H1 (cell line): ENCODE data around the gene RMDN3. TPM values are rescaled to one million over a fixed set of nuclear protein-coding genes. Genes with fewer than 3 reads are reported as not detected.

Source experiments
- CTCF ChIA-PET: fragments of 300-600 bp; sonication (Branson Sonifier 250); formaldehyde crosslinking; loops from one replicate; lab custom pipeline; 2021; ENCODE audit not compliant: partially characterized antibody; lab: Charles Lee
- POLR2A ChIA-PET: fragments of 300-600 bp; sonication (Branson Sonifier 250); formaldehyde crosslinking; loops from one replicate; lab custom pipeline; 2021; ENCODE audit warnings: inconsistent platforms; ENCODE audit not compliant: partially characterized antibody; lab: Charles Lee
- DNase-seq, 2 experiments: peaks; one replicate each; pipeline versions ENCODE4 v3.0.0 to v3.0.0-alpha.2; 2010 to 2022; ENCODE audit warnings: low spot score in 2 of 2, low read depth in 1 of 2, mixed read lengths in 1 of 2
- FAIRE-seq: peaks from 2 replicates; lab custom pipeline; 2011; peaks lifted over from hg19 to GRCh38; lab: Jason Lieb, UNC
- H2AFZ ChIP-seq: 2 replicates; pipeline ENCODE4 v1.8.1; 2012; ENCODE audit warnings: low read length, inconsistent platforms
- H2AK5ac ChIP-seq: 2 replicates; pipeline ENCODE4 v1.6.1; 2013; ENCODE audit warnings: low read depth, low read length
- H2BK120ac ChIP-seq: replicated peaks from 2 replicates; pipeline ENCODE3; 2013; ENCODE audit warnings: low read depth, low read length, inconsistent platforms
- H2BK12ac ChIP-seq: 2 replicates; pipeline ENCODE4 v1.6.1; 2013; ENCODE audit warnings: low read depth, low read length
- H2BK15ac ChIP-seq: 2 replicates; pipeline ENCODE4 v1.6.1; 2013; ENCODE audit warnings: low read length
- H2BK20ac ChIP-seq: 2 replicates; pipeline ENCODE4 v1.6.1; 2013; ENCODE audit warnings: low read length
- H2BK5ac ChIP-seq: 2 replicates; pipeline ENCODE4 v1.6.1; 2013; ENCODE audit warnings: low read depth, low read length
- H3K14ac ChIP-seq: 2 replicates; pipeline ENCODE4 v1.6.1; 2013; ENCODE audit warnings: inconsistent platforms; ENCODE audit not compliant: insufficient read length
- H3K18ac ChIP-seq: 2 replicates; pipeline ENCODE4 v1.6.1; 2013; ENCODE audit warnings: low read length; ENCODE audit errors: extremely low read depth
- H3K23ac ChIP-seq: 2 replicates; pipeline ENCODE4 v1.6.1; 2013; ENCODE audit warnings: inconsistent platforms; ENCODE audit not compliant: insufficient read length
- H3K23me2 ChIP-seq: 2 replicates; pipeline ENCODE4 v1.6.1; 2013; ENCODE audit warnings: low read depth, low read length
- H3K27ac ChIP-seq: 2 replicates; pipeline ENCODE4 v1.6.1; 2011; ENCODE audit warnings: low read depth, low read length, inconsistent platforms
- H3K27me3 ChIP-seq, 4 experiments: replicated peaks in 1 of 4; 1 replicate in 1 of 4; 2 replicates in 3 of 4; pipeline versions ENCODE4 v1.6.1 to v1.8.1; 2011 to 2013; ENCODE audit warnings: low read length in 3 of 4, mild to moderate bottlenecking in 3 of 4, inconsistent platforms in 2 of 4, mixed read lengths in 2 of 4, moderate library complexity in 1 of 4; ENCODE audit not compliant: control insufficient read depth in 3 of 4, insufficient read depth in 3 of 4; ENCODE audit errors: extremely low read depth in 1 of 4
- H3K36me3 ChIP-seq, 4 experiments: 2 replicates each; pipeline versions ENCODE4 v1.6.1 to v1.8.1; 2011 to 2013; ENCODE audit warnings: mild to moderate bottlenecking in 4 of 4, low read length in 3 of 4, moderate library complexity in 2 of 4, control low read depth in 1 of 4, inconsistent platforms in 1 of 4; ENCODE audit not compliant: insufficient read depth in 4 of 4, control insufficient read depth in 2 of 4
- H3K4ac ChIP-seq: replicated peaks from 2 replicates; pipeline ENCODE3; 2013; ENCODE audit warnings: low read length, low read depth, mixed read lengths, inconsistent platforms; ENCODE audit not compliant: insufficient read length
- H3K4me1 ChIP-seq, 4 experiments: replicated peaks in 1 of 4; 1 replicate in 1 of 4; 2 replicates in 3 of 4; pipeline versions ENCODE4 v1.6.1 to v1.8.1; 2011 to 2013; ENCODE audit warnings: low read length in 3 of 4, inconsistent platforms in 2 of 4, mixed read lengths in 1 of 4; ENCODE audit not compliant: insufficient read depth in 4 of 4, control insufficient read depth in 3 of 4
- H3K4me2 ChIP-seq, 2 experiments: 2 replicates each; pipeline versions ENCODE4 v1.6.1 to v1.8.1; 2011 to 2013; ENCODE audit warnings: low read depth in 2 of 2, low read length in 2 of 2, control low read depth in 1 of 2, inconsistent platforms in 1 of 2, mild to moderate bottlenecking in 1 of 2; ENCODE audit not compliant: insufficient read depth in 1 of 2
- H3K4me3 ChIP-seq, 4 experiments: fragments of 200-600, 300-600 bp in 1 of 4; sonication (generic), shearing (Covaris generic), sonication (Bioruptor Twin) in 1 of 4; 2 replicates each; pipeline versions ENCODE4 v1.5.1 to v1.8.1; 2011 to 2016; ENCODE audit warnings: low read length in 4 of 4, low read depth in 3 of 4, control low read depth in 2 of 4, inconsistent platforms in 2 of 4, mild to moderate bottlenecking in 2 of 4, mixed read lengths in 1 of 4, moderate library complexity in 1 of 4; ENCODE audit not compliant: insufficient read depth in 2 of 4; ENCODE audit errors: extremely low read depth in 1 of 4
- H3K56ac ChIP-seq: replicated peaks from 2 replicates; pipeline ENCODE3; 2013; ENCODE audit warnings: low read depth, mild to moderate bottlenecking, mixed read lengths, low read length, inconsistent platforms; ENCODE audit not compliant: insufficient read length
- H3K79me1 ChIP-seq: 2 replicates; pipeline ENCODE4 v1.6.1; 2013; ENCODE audit warnings: low read depth, low read length, control low read depth
- H3K79me2 ChIP-seq, 2 experiments: 2 replicates each; pipeline versions ENCODE4 v1.6.1 to v1.8.1; 2012 to 2013; ENCODE audit warnings: low read length in 2 of 2, mild to moderate bottlenecking in 2 of 2, inconsistent platforms in 1 of 2; ENCODE audit not compliant: insufficient read depth in 2 of 2, control insufficient read depth in 1 of 2
- H3K9ac ChIP-seq, 4 experiments: replicated peaks in 1 of 4; 1 replicate in 1 of 4; 2 replicates in 3 of 4; pipeline versions ENCODE4 v1.6.1 to v1.8.1; 2011 to 2013; ENCODE audit warnings: low read depth in 3 of 4, low read length in 3 of 4, control low read depth in 2 of 4, mild to moderate bottlenecking in 2 of 4, moderate library complexity in 2 of 4, inconsistent platforms in 1 of 4; ENCODE audit errors: extremely low read depth in 1 of 4
- H3K9me3 ChIP-seq, 2 experiments: 2 replicates each; pipeline versions ENCODE4 v1.6.1 to v1.8.1; 2012 to 2013; ENCODE audit warnings: mild to moderate bottlenecking in 2 of 2, moderate library complexity in 2 of 2, control low read depth in 1 of 2, inconsistent platforms in 1 of 2, low read depth in 1 of 2, low read length in 1 of 2, mixed read lengths in 1 of 2; ENCODE audit not compliant: insufficient read depth in 2 of 2
- H4K20me1 ChIP-seq, 2 experiments: replicated peaks in 1 of 2; 2 replicates each; pipeline versions ENCODE3 to v1.8.1; 2011 to 2013; ENCODE audit warnings: inconsistent platforms in 2 of 2, low read length in 2 of 2, mild to moderate bottlenecking in 1 of 2; ENCODE audit not compliant: insufficient read depth in 2 of 2, control insufficient read depth in 1 of 2
- H4K5ac ChIP-seq: 2 replicates; pipeline ENCODE4 v1.6.1; 2013; ENCODE audit warnings: low read length, low read depth, mixed read lengths, inconsistent platforms; ENCODE audit not compliant: insufficient read length
- H4K8ac ChIP-seq: 2 replicates; pipeline ENCODE4 v1.8.0; 2013; ENCODE audit warnings: mild to moderate bottlenecking, moderate library complexity, low read length, inconsistent platforms; ENCODE audit not compliant: insufficient read depth; ENCODE audit errors: extremely low read depth
- H4K91ac ChIP-seq: replicated peaks from 2 replicates; pipeline ENCODE3; 2013; ENCODE audit warnings: low read length, mixed read lengths, inconsistent platforms; ENCODE audit not compliant: insufficient read length
- CHD1 ChIP-seq: IDR thresholded peaks from 2 replicates; pipeline ENCODE4 v1.6.1; 2012; ENCODE audit warnings: low read depth, low read length, improper control_type of control experiment
- CHD2 ChIP-seq: IDR thresholded peaks from 2 replicates; pipeline ENCODE4 v1.6.1; 2012; ENCODE audit warnings: low read length, improper control_type of control experiment
- POLR2AphosphoS5 ChIP-seq: IDR thresholded peaks from 2 replicates; pipeline ENCODE4 v1.6.1; 2011; ENCODE audit warnings: low read depth, low read length
- POU5F1 ChIP-seq: IDR thresholded peaks from 2 replicates; pipeline ENCODE4 v1.6.1; 2011; ENCODE audit warnings: low read depth, mild to moderate bottlenecking, low read length, moderate library complexity
- SRF ChIP-seq: IDR thresholded peaks from 2 replicates; pipeline ENCODE4 v1.6.1; 2011; ENCODE audit warnings: mild to moderate bottlenecking, low read depth, low read length, moderate library complexity
- TBP ChIP-seq: IDR thresholded peaks from 2 replicates; pipeline ENCODE4 v1.6.1; 2011; ENCODE audit warnings: low read depth, low read length, improper control_type of control experiment
- WGBS, 2 experiments: shearing (Covaris generic) in 1 of 2; methylation state at CpG; one replicate each; pipeline versions ENCODE4 v1.1.6 to v1.1.7; 2013 to 2015; ENCODE audit warnings: low lambda C conversion rate in 2 of 2, mixed read lengths in 2 of 2, inconsistent platforms in 1 of 2, low coverage in 1 of 2, missing lambda C conversion rate in 1 of 2; ENCODE audit not compliant: insufficient replicate concordance in 2 of 2, insufficient coverage in 1 of 2, insufficient read length in 1 of 2; ENCODE audit errors: extremely low coverage in 1 of 2, missing lambda C conversion rate in 1 of 2; 5-methylcytosine and 5-hydroxymethylcytosine counted together
- polyA plus RNA-seq, 7 experiments: library from polyadenylated mRNA; depleted of rRNA in 3 of 7; stranded (reverse) in 5 of 7; unstranded in 2 of 7; fragments of >200 nt in 5 of 7; fragments of 200-250 nt in 2 of 7; gene quantifications; 1 replicate in 5 of 7; 2 replicates in 1 of 7; 4 replicates in 1 of 7; pipeline versions ENCODE4 v1.2.1 to v1.2.3, GENCODE V29; 2011 to 2013; ENCODE audit warnings: missing spikeins in 2 of 7, mixed read lengths in 2 of 7
- total RNA-seq: library from RNA; stranded (reverse); fragmentation: NEBNext Ultra II Directional; extraction: Animal tissue kit (Norgen Biotek cat#: 25700); gene quantifications from 2 replicates; pipeline ENCODE4 v1.2.1, GENCODE V29; 2021

Gene RMDN3
- total and polyA plus RNA-seq, 2 of the 8 experiments (the other 6 are each of a cell fraction or from before 2014, with no cell fraction given): 10.8 to 24.1 TPM

DNA sequence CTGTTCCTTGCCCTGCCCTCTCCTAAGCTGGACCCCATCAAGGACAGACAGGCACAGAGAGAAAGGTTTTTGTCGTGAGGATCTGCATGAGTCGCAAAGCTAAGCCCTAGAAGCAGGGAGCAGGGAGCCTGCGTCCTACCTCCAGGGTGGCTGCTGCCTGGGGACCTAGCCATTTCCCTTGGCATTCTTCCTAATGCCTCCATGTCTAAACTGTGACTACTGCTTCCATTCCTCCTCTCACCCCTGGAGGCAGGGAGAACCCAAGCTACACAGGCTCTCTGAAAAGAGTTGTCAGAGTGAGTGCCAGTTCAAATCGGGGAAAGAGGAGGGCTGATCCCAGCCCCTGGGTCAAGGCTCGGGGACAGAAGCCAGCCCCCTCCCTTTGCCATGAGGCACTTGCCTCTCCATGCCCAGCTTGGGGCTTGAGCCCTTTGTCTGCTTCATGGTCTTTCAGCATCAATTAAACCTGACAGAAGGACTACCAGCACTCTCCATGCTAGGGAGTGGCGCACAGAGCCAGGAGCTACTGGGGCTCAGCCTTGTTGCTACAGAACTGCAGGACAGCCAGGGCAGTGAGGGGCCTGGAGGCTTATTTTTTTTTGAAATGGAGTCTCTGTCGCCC lies 11.3 kb upstream of the RMDN3 start:
- no peak for FAIRE-seq
- H4K8ac ChIP-seq: 0 out of 2 replicates have a peak overlapping the region, but pooled peaks have one; percentile 4

More for the DNA sequence above, 11.3 kb upstream of the RMDN3 start:
- no peak overlapping the region for H3K18ac ChIP-seq
- H3K79me1 ChIP-seq: no peaks in the 10 kb centered on the region; the same call in 1 of the 2 replicates
- H3K79me2 ChIP-seq: no peaks in the 10 kb centered on the region
- H3K36me3 ChIP-seq: no peaks in the 10 kb centered on the region
- peaks cover 0 to 7% (median 3%) of the 10 kb centered on the region in 4 experiments; a peak in 5 of 7 replicates for H3K27me3 ChIP-seq
- no peak overlapping the region for H2BK120ac ChIP-seq
- no peak for DNase-seq
- peak overlapping the region; percentile 49 for H4K91ac ChIP-seq
- ChIA-PET CTCF (interaction anchor here (0.6 to 15.3 kb wide), 14 partner anchors 10 to 727 kb away, joined by 3 to 184 read pairs (median 6); partner anchors contain the start of gene VPS18), POLR2A (interaction anchor here (0.9 to 2.0 kb wide), 9 partner anchors 10 to 128 kb away, joined by 3 to 9 read pairs (median 4); partner anchors contain the start of gene SPINT1)
- no peak overlapping the region for H2AFZ ChIP-seq
- peaks cover 6 to 30% (median 19%) of the 10 kb centered on the region in 4 experiments for H3K4me1 ChIP-seq
- peak overlapping the region; percentile 84; the same call in 1 of the 2 replicates for H2BK12ac ChIP-seq
- H2BK20ac ChIP-seq: 0 out of 2 replicates have a peak overlapping the region, but pooled peaks have one; percentile 13
- peaks cover 14% of the 10 kb centered on the region; the same call in 1 of the 2 replicates for H3K23me2 ChIP-seq
- H2BK15ac ChIP-seq: no peak overlapping the region
- H3K27ac ChIP-seq: no peak overlapping the region
- no peaks in the 10 kb centered on the region for H3K9me3 ChIP-seq
- H3K23ac ChIP-seq: no peak overlapping the region
- H3K4ac ChIP-seq: no peak overlapping the region
- H4K20me1 ChIP-seq: peaks cover 0 to 2% of the 10 kb centered on the region in 2 experiments
- H3K4me2 ChIP-seq: peak overlapping the region; percentile 44 to 65; a peak in 2 of 4 replicates
- H3K4me3 ChIP-seq: no peak overlapping the region
- H3K56ac ChIP-seq: no peak overlapping the region
- 85% methylated on average over 7 of the region's 7 CpGs; no CpG with 5 or more reads in 1 of the 2 experiments for WGBS, 2 experiments
- H4K5ac ChIP-seq: no peak overlapping the region
- no peak overlapping the region for H2AK5ac ChIP-seq
- H3K9ac ChIP-seq: no peak overlapping the region
- no peak for TF ChIP-seq CHD1
- TF ChIP-seq SRF: no peak
- TF ChIP-seq POLR2AphosphoS5: no peak; the same call in 1 of the 2 replicates
- no peak for TF ChIP-seq TBP
- TF ChIP-seq CHD2: no peak
- TF ChIP-seq POU5F1: no peak
- no peak overlapping the region for H3K14ac ChIP-seq
- H2BK5ac ChIP-seq: peak overlapping the region; percentile 66; the same call in 1 of the 2 replicates
